Caco-2 (cell line): ENCODE measurements around the gene PKD1L1. TPM values are rescaled to one million over a fixed set of nuclear protein-coding genes. Genes with fewer than 3 reads are reported as not detected.

ENCODE experiments used
- BruUV-seq: library from RNA; stranded (reverse); fragments of 400-500 nt; replicated peaks from 2 replicates; lab custom pipeline; 2021; lab: Mats Ljungman, UMichigan
- CTCF ChIA-PET: fragments of 300-600 bp; sonication (Branson Sonifier 250); formaldehyde crosslinking; loops from one replicate; lab custom pipeline; 2022; ENCODE audit warnings: antibody characterized with exemption; lab: Charles Lee
- POLR2A ChIA-PET: fragments of 300-600 bp; sonication (Branson Sonifier 250); formaldehyde crosslinking; loops from one replicate; lab custom pipeline; 2022; ENCODE audit warnings: antibody characterized with exemption; lab: Charles Lee
- DNase-seq, 2 experiments: peaks; one replicate each; pipeline versions ENCODE4 v3.0.0 to v3.0.0-alpha.2; 2020 to 2022
- H3K27me3 ChIP-seq: replicated peaks from 2 replicates; pipeline ENCODE4 v1.6.0; 2011; ENCODE audit warnings: low read length; ENCODE audit not compliant: control insufficient read depth, insufficient read depth
- H3K36me3 ChIP-seq: 2 replicates; pipeline ENCODE4 v1.5.1; 2011; ENCODE audit warnings: low read length; ENCODE audit not compliant: control insufficient read depth, insufficient read depth
- H3K4me1 ChIP-seq: fragments of 250-450 bp; sonication (Bioruptor Pico); 2 replicates; pipeline ENCODE4 v1.5.1; 2020; ENCODE audit warnings: mild to moderate bottlenecking
- H3K4me3 ChIP-seq: 2 replicates; pipeline ENCODE4 v1.5.1; 2011; ENCODE audit warnings: low read depth, mild to moderate bottlenecking, control low read depth, low read length
- H3K9me3 ChIP-seq: fragments of 250-450 bp; sonication (Bioruptor Pico); 2 replicates; pipeline ENCODE4 v1.5.1; 2020; ENCODE audit warnings: mild to moderate bottlenecking, moderate library complexity
- H3K27ac Mint-ChIP-seq: one replicate; pipeline ENCODE4 v1.8.0; 2022; ENCODE audit warnings: mixed read lengths; ENCODE audit not compliant: unreplicated experiment
- H3K27me3 Mint-ChIP-seq: one replicate; pipeline ENCODE4 v1.8.0; 2022; ENCODE audit warnings: mixed read lengths; ENCODE audit not compliant: insufficient read depth, unreplicated experiment
- H3K36me3 Mint-ChIP-seq: one replicate; pipeline ENCODE4 v1.8.0; 2022; ENCODE audit warnings: mild to moderate bottlenecking, mixed read lengths; ENCODE audit not compliant: insufficient read depth, unreplicated experiment
- H3K4me1 Mint-ChIP-seq: one replicate; pipeline ENCODE4 v1.8.0; 2022; ENCODE audit warnings: low read depth, mixed read lengths; ENCODE audit not compliant: unreplicated experiment
- H3K4me3 Mint-ChIP-seq: one replicate; pipeline ENCODE4 v1.8.0; 2022; ENCODE audit warnings: mild to moderate bottlenecking, moderate library complexity, mixed read lengths; ENCODE audit not compliant: unreplicated experiment
- H3K9me3 Mint-ChIP-seq: one replicate; pipeline ENCODE4 v1.8.0; 2022; ENCODE audit warnings: mixed read lengths; ENCODE audit not compliant: unreplicated experiment
- intact Hi-C: fragments of 100-400 bp; cut with micrococcal nuclease; formaldehyde crosslinking; loops from one replicate; pipeline ENCODE4 v1.10.0; 2022; ENCODE audit not compliant: unreplicated experiment
- total RNA-seq: library from RNA; stranded (reverse); gene quantifications from 2 replicates; pipeline ENCODE4 v1.2.3, GENCODE V29; 2022
- TF ChIP-seq, protein P1 (sequence below), 2 experiments: fragments of 200-600 bp in 1 of 2; IDR thresholded peaks; 1 replicate in 1 of 2; 2 replicates in 1 of 2; pipeline versions ENCODE4 v1.5.1 to v1.8.0; 2011 to 2022; ENCODE audit warnings: antibody characterized with exemption in 1 of 2, control low read depth in 1 of 2, inconsistent platforms in 1 of 2, low read depth in 1 of 2, low read length in 1 of 2, mild to moderate bottlenecking in 1 of 2, moderate library complexity in 1 of 2; ENCODE audit not compliant: insufficient read depth in 1 of 2, severe bottlenecking in 1 of 2, unreplicated experiment in 1 of 2

The PKD1L1 gene
- total RNA-seq, 1 experiment from 2014 or later, result 0.25 TPM

DNA sequence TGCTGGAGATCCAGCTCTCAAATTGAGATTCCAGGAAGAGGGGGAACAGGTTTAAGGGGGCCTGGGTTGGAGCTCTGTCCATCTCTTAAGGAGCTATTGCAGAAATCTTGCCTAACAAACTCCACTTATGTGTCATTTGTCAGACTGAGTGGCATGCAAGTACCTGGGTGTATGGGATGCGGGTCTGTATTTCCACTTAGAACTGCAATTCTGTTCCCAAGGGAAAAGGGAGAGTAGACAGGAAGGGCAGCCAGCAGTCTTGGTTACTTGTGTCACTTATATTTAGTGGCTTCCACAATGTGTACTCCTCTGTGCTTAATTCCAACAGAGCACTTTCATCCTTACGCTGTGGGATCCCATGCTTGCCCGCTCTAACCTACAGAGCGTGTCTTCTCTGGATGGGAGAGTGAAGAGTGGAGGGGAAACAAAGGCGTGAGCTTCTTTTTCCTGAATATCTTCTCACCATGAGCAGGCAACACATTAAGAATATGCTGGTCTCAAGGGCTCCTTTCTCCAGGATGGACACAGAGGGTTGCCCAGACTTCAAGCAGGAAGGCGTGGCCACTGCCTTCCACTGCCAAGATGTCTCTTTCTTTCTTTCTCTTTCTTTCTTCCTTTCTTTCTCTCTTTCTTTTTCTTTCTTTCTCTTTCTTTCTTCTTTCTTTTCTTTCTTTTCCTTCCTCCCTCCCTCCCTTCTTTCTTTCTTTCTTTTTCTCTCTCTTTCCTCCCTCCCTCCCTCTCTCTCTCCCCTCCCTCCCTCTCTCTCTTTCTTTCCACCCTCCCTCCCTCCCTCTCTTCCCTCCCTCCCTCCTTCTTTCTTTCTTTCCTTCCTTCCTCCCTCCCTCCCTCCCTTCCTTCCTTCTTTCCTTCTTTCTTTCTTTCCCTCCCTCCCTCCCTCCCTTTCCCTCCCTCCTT is 212.6 kb downstream of the PKD1L1 start:
- POLR2A ChIA-PET, result no interaction called here

DNA sequence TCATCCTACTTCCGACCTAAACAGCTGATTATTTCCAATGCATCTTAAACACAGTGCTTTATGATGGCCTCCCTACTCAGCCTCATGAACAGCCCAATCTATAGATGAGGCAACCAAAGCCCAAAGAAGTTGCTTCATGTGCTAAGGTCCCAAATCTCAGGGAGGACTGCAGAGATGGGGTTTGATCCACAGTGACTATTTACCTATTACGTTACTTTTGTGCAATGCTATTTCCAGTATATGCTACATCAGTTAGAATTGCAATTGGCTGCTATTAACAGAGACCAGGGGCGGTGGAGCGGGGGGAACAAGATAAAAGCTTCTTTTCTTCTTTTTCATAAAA is 213.3 kb downstream of the PKD1L1 start:
- BruUV-seq, result no TSS peak
- H3K27ac Mint-ChIP-seq, result no peak overlapping the region
- Histone ChIP-seq H3K27me3 (no peaks in the 10 kb centered on the region), H3K4me1 (peaks cover 28% of the 10 kb centered on the region), H3K36me3 (no peaks in the 10 kb centered on the region), H3K9me3 (no peaks in the 10 kb centered on the region), H3K4me3 (no peak overlapping the region)
- TF ChIP-seq, protein P1, sequence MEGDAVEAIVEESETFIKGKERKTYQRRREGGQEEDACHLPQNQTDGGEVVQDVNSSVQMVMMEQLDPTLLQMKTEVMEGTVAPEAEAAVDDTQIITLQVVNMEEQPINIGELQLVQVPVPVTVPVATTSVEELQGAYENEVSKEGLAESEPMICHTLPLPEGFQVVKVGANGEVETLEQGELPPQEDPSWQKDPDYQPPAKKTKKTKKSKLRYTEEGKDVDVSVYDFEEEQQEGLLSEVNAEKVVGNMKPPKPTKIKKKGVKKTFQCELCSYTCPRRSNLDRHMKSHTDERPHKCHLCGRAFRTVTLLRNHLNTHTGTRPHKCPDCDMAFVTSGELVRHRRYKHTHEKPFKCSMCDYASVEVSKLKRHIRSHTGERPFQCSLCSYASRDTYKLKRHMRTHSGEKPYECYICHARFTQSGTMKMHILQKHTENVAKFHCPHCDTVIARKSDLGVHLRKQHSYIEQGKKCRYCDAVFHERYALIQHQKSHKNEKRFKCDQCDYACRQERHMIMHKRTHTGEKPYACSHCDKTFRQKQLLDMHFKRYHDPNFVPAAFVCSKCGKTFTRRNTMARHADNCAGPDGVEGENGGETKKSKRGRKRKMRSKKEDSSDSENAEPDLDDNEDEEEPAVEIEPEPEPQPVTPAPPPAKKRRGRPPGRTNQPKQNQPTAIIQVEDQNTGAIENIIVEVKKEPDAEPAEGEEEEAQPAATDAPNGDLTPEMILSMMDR (IDR thresholded peaks at IDR 0.05; ENCODE audit: insufficient read depth in 1 of 2, low read depth in 1 of 2, low read length in 1 of 2, severe bottlenecking in 1 of 2, unreplicated experiment in 1 of 2), result no peak
- DNase-seq, result no peak
- H3K4me3 Mint-ChIP-seq, result no peak overlapping the region
- H3K27me3 Mint-ChIP-seq, result no peaks in the 10 kb centered on the region
- peaks cover 30% of the 10 kb centered on the region for H3K4me1 Mint-ChIP-seq
- intact Hi-C loops, result loop anchor here (1.0 kb wide), 1 partner anchor 28 kb away; no protein-coding TSS in a partner anchor
- no peaks in the 10 kb centered on the region for H3K9me3 Mint-ChIP-seq
- H3K36me3 Mint-ChIP-seq, result no peaks in the 10 kb centered on the region
- ChIA-PET POLR2A (no interaction called here), CTCF (no interaction called here)

More for the DNA sequence above, 212.6 kb downstream of the PKD1L1 start:
- Histone ChIP-seq H3K4me3 (no peak overlapping the region), H3K27me3 (no peaks in the 10 kb centered on the region), H3K36me3 (no peaks in the 10 kb centered on the region), H3K9me3 (no peaks in the 10 kb centered on the region), H3K4me1 (peaks cover 23% of the 10 kb centered on the region)
- Mint-ChIP-seq H3K27ac (no peak overlapping the region), H3K36me3 (no peaks in the 10 kb centered on the region), H3K9me3 (no peaks in the 10 kb centered on the region), H3K4me1 (peaks cover 25% of the 10 kb centered on the region), H3K4me3 (no peak overlapping the region), H3K27me3 (no peaks in the 10 kb centered on the region)
- CTCF ChIA-PET, result no interaction called here
- TF ChIP-seq, protein P1 (IDR thresholded peaks at IDR 0.05; ENCODE audit: insufficient read depth in 1 of 2, low read depth in 1 of 2, low read length in 1 of 2, severe bottlenecking in 1 of 2, unreplicated experiment in 1 of 2), result no peak
- BruUV-seq, result no TSS peak
- DNase-seq, result no peak
- intact Hi-C loops, result no loop called here

DNA sequence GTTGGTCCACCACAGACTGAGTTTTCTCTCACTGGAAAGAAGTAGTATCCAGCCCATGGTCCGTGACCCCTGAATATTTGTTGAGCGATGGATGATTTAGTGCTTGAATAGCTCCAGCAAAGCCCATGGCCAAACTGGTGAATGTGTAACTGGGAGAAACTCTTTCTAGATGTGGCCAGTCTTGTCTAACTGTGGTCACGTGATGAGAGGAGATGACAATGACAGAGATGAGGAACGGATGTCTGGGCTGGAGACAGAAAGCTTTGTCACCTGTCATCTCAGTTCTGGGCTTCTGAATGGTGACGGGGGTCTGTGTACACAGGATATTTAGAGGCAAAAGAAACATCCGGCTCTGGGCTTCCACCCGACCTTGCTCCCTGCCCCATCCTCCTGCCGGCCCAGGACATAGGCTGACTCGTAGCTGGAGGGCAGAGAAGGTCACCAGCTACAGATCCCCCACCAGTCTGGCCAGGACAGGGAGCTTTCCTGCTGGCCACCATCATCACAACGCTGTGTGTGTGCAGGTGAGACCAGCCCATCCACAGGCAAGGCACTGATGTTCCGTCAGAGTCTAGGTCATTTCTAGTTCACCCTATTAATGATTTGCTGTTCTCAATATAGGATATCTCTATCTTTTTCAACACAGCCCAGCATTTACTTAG is 213.8 kb downstream of the PKD1L1 start:
- Histone ChIP-seq H3K27me3 (no peaks in the 10 kb centered on the region), H3K9me3 (no peaks in the 10 kb centered on the region), H3K36me3 (no peaks in the 10 kb centered on the region), H3K4me1 (peaks cover 28% of the 10 kb centered on the region), H3K4me3 (no peak overlapping the region)
- TF ChIP-seq, protein P1 (IDR thresholded peaks at IDR 0.05; ENCODE audit: insufficient read depth in 1 of 2, low read depth in 1 of 2, low read length in 1 of 2, severe bottlenecking in 1 of 2, unreplicated experiment in 1 of 2), result no peak
- intact Hi-C loops, result loop anchor here (1.0 kb wide), 1 partner anchor 29 kb away; no protein-coding TSS in a partner anchor
- Mint-ChIP-seq H3K4me3 (no peak overlapping the region), H3K36me3 (no peaks in the 10 kb centered on the region), H3K27me3 (no peaks in the 10 kb centered on the region), H3K27ac (no peak overlapping the region), H3K4me1 (peaks cover 32% of the 10 kb centered on the region), H3K9me3 (no peaks in the 10 kb centered on the region)
- peak; percentile 30 to 51 for DNase-seq
- no TSS peak for BruUV-seq
- POLR2A ChIA-PET, result no interaction called here
- CTCF ChIA-PET, result no interaction called here
